Osteocyte (in vitro differentiated cells): Measurements from ENCODE around the gene EPB41L3. TPM values are rescaled to one million over a fixed set of nuclear protein-coding genes. Genes with fewer than 3 reads are reported as not detected.

Source experiments
- DNase-seq: peaks from one replicate; pipeline ENCODE4 v3.0.0; 2021; ENCODE audit warnings: mixed read lengths; ENCODE audit not compliant: unreplicated experiment; ENCODE audit errors: extremely low spot score
- H3K27ac Mint-ChIP-seq: one replicate; pipeline ENCODE4 v1.8.0; 2021; ENCODE audit warnings: mild to moderate bottlenecking, mixed read lengths; ENCODE audit not compliant: unreplicated experiment
- H3K27me3 Mint-ChIP-seq: one replicate; pipeline ENCODE4 v1.8.0; 2021; ENCODE audit warnings: mixed read lengths; ENCODE audit not compliant: unreplicated experiment
- H3K36me3 Mint-ChIP-seq: one replicate; pipeline ENCODE4 v1.8.0; 2021; ENCODE audit warnings: mixed read lengths; ENCODE audit not compliant: unreplicated experiment
- H3K4me1 Mint-ChIP-seq: one replicate; pipeline ENCODE4 v1.8.0; 2021; ENCODE audit warnings: mixed read lengths; ENCODE audit not compliant: unreplicated experiment
- H3K4me3 Mint-ChIP-seq: one replicate; pipeline ENCODE4 v1.8.0; 2021; ENCODE audit warnings: mild to moderate bottlenecking, moderate library complexity, mixed read lengths; ENCODE audit not compliant: unreplicated experiment
- H3K9me3 Mint-ChIP-seq: one replicate; pipeline ENCODE4 v1.8.0; 2021; ENCODE audit warnings: mixed read lengths; ENCODE audit not compliant: unreplicated experiment
- CTCF ChIP-seq: fragments of 200-600 bp; sonication (generic); IDR thresholded peaks from 2 replicates; pipeline ENCODE4 v1.5.0; 2021; ENCODE audit warnings: antibody characterized with exemption, mild to moderate bottlenecking, moderate library complexity
- total RNA-seq: library from RNA; stranded (reverse); gene quantifications from 2 replicates; pipeline ENCODE4 v1.2.1, GENCODE V29; 2021

EPB41L3 gene
- total RNA-seq, 1 donor from 2014 or later, result 15.6 TPM

- Mint-ChIP-seq H3K27me3 (no peaks in the 10 kb centered on the region), H3K4me3 (no peak overlapping the region), H3K9me3 (no peaks in the 10 kb centered on the region), H3K27ac (no peak overlapping the region), H3K4me1 (peaks cover 21% of the 10 kb centered on the region), H3K36me3 (no peaks in the 10 kb centered on the region)
- TF ChIP-seq CTCF, result no peak
- no peak for DNase-seq
Measured at GRCh38 chr18:5521000-5521399, 22.8 kb downstream of the EPB41L3 start.

- Mint-ChIP-seq H3K27ac (no peak overlapping the region), H3K4me3 (no peak overlapping the region), H3K27me3 (no peaks in the 10 kb centered on the region), H3K9me3 (no peaks in the 10 kb centered on the region), H3K36me3 (no peaks in the 10 kb centered on the region), H3K4me1 (peaks cover 26% of the 10 kb centered on the region)
- DNase-seq, result no peak
- TF ChIP-seq CTCF, result no peak
Measured at GRCh38 chr18:5520464-5520863, 23.3 kb downstream of the EPB41L3 start.

GRCh38 chr18:5519448-5520298, 24.1 kb downstream of the EPB41L3 start:
- H3K9me3 Mint-ChIP-seq, result no peaks in the 10 kb centered on the region
- no peak for TF ChIP-seq CTCF
- H3K4me3 Mint-ChIP-seq, result no peak overlapping the region
- no peaks in the 10 kb centered on the region for H3K27me3 Mint-ChIP-seq
- peaks cover 34% of the 10 kb centered on the region for H3K4me1 Mint-ChIP-seq
- no peak overlapping the region for H3K27ac Mint-ChIP-seq
- no peaks in the 10 kb centered on the region for H3K36me3 Mint-ChIP-seq
- no peak for DNase-seq

DNA sequence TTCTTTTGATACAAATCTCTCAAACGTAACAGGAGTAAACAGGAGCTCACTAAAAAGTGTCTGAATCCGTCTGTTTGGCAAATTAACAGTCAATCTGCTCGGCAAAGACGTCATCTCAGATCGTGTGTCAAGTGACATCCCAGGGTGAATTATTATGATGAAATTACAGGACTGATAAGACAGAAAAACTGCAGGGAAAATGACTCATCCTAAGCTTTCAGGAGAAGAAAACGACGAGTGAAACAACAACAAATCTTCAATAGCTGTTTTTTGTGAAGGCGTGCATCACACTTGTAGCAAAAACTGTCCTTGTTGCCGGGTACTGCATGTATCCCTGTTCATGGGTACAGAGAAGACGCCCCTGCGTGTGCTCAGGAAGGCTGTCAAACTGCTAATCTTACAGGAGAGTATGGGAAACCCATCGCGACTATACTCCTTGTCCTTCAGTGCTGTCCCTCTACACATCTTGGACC, 24.9 kb downstream of the EPB41L3 start:
- no peaks in the 10 kb centered on the region for H3K27me3 Mint-ChIP-seq
- no peak for DNase-seq
- peaks cover 39% of the 10 kb centered on the region for H3K4me1 Mint-ChIP-seq
- H3K4me3 Mint-ChIP-seq, result no peak overlapping the region
- TF ChIP-seq CTCF, result no peak
- no peaks in the 10 kb centered on the region for H3K36me3 Mint-ChIP-seq
- H3K27ac Mint-ChIP-seq, result no peak overlapping the region
- H3K9me3 Mint-ChIP-seq, result no peaks in the 10 kb centered on the region

DNA sequence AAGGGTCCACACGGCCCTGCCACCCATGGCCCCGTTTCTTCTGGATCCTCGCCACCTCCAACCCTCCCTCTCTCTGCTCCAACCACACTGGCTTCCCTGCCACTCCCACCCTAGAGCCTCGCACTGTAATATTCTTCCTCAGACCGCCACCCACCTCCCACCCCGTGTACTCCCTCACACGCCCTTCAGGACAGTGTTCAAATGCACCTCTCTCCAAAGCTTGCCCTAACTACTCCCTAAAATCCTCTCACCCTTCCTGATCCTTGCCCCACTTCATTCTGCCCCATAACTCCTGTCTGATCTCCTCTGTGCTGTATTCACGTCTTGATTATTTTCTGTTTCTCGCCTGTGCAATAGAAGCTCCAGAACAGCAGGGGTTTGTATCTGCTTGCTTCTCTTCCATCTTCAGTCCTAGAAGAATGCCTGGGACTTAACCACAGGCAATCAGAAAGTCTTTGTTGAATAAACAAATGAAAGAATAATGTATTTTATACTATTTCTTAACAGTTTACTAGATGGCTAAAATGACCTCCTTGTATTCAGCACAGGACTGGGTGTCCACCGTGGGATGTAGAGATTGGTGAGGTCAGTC, 25.5 kb downstream of the EPB41L3 start:
- Mint-ChIP-seq H3K4me1 (peaks cover 43% of the 10 kb centered on the region), H3K4me3 (no peak overlapping the region), H3K27ac (no peak overlapping the region), H3K9me3 (no peaks in the 10 kb centered on the region), H3K27me3 (no peaks in the 10 kb centered on the region), H3K36me3 (no peaks in the 10 kb centered on the region)
- no peak for DNase-seq
- no peak for TF ChIP-seq CTCF
